ENCODE results near the gene GSTCD.

- no peak for TF ChIP-seq CTCF (IDR thresholded peaks at IDR 0.05; ENCODE audit: borderline replicate concordance, extremely low read depth, low read length, poor library complexity, severe bottlenecking)
- TF ChIP-seq EZH2 (IDR thresholded peaks at IDR 0.05; ENCODE audit: borderline replicate concordance, low read depth, low read length, severe bottlenecking), result no peak
These were observed 803 bp upstream of the GSTCD start for GRCh38 chr4:105707782-105708180.
